Vagina (tissue), 2 donors: ENCODE results near the gene MYLIP. TPM values are rescaled to one million over a fixed set of nuclear protein-coding genes. Genes with fewer than 3 reads are reported as not detected.

Source experiments
- DNase-seq, 2 donors: peaks; one replicate each; pipeline ENCODE4 v3.0.0-alpha.2; 2017; ENCODE audit errors: extremely low spot score in 2 of 2
- H3K27ac ChIP-seq: fragments of 200-600 bp; sonication (generic); one replicate; pipeline ENCODE4 v1.5.1; 2019
- H3K27me3 ChIP-seq: fragments of 200-600 bp; sonication (generic); one replicate; pipeline ENCODE4 v1.5.1; 2019
- H3K36me3 ChIP-seq, 2 donors: fragments of 200-600 bp; sonication (generic); one replicate each; pipeline ENCODE4 v1.5.1; 2017 to 2019
- H3K4me1 ChIP-seq: fragments of 200-600 bp; sonication (generic); one replicate; pipeline ENCODE4 v1.5.1; 2019
- H3K4me3 ChIP-seq, 2 donors: fragments of 200-600 bp; sonication (generic); 1 replicate in 1 of 2; 2 replicates in 1 of 2; pipeline ENCODE4 v1.5.1; 2016 to 2019
- H3K9me3 ChIP-seq: fragments of 200-600 bp; sonication (generic); one replicate; pipeline ENCODE4 v1.5.1; 2019
- CTCF ChIP-seq, 3 experiments: fragments of 450-650 bp in 2 of 3; fragments of 200-600 bp in 1 of 3; sonication (generic) in 1 of 3; IDR thresholded peaks; one replicate each; pipeline ENCODE4 v1.5.1; 2017 to 2019; ENCODE audit warnings: antibody characterized with exemption in 3 of 3, mild to moderate bottlenecking in 2 of 3, moderate library complexity in 2 of 3
- POLR2A ChIP-seq, 2 donors: fragments of 450-650 bp; IDR thresholded peaks; one replicate each; pipeline ENCODE4 v1.6.1; 2017; ENCODE audit warnings: antibody characterized with exemption in 2 of 2, mild to moderate bottlenecking in 2 of 2, moderate library complexity in 2 of 2
- POLR2AphosphoS5 ChIP-seq, 2 donors: sonication (generic); formaldehyde crosslinking; IDR thresholded peaks; one replicate each; pipeline ENCODE4 v1.9.0; 2017; ENCODE audit warnings: antibody characterized with exemption in 2 of 2, mild to moderate bottlenecking in 2 of 2, low read depth in 1 of 2; ENCODE audit not compliant: insufficient read depth in 1 of 2
- intact Hi-C: fragments of 100-400 bp; cut with DNase I; formaldehyde crosslinking; loops from one replicate; pipeline ENCODE4 v1.15.1; 2023
- microRNA-seq: library from miRNA; unstranded; fragments of <30 nt; microRNA quantifications from one replicate; pipeline ENCODE4, GENCODE V29; 2017; ENCODE audit warnings: borderline number of aligned reads, borderline replicate concordance
- small RNA-seq: library from RNA; depleted of rRNA; stranded (forward); fragments of <200 nt; gene quantifications from one replicate; pipeline ENCODE3, GENCODE V24; 2016
- total RNA-seq: library from RNA; depleted of rRNA; stranded (reverse); fragments of >200 nt; gene quantifications from one replicate; pipeline ENCODE4 v1.2.3, GENCODE V29; 2016

Gene MYLIP
- total RNA-seq, 1 donor from 2014 or later: 30.7 TPM

- no peak for TF ChIP-seq CTCF (IDR thresholded peaks at IDR 0.05)
- TF ChIP-seq POLR2A (IDR thresholded peaks at IDR 0.05): no peak
- TF ChIP-seq POLR2AphosphoS5 (IDR thresholded peaks at IDR 0.05; ENCODE audit: insufficient read depth in 1 of 2, low read depth in 1 of 2): no peak
- Histone ChIP-seq H3K4me1 (peaks cover 8% of the 10 kb centered on the region), H3K27ac (no peak overlapping the region), H3K9me3 (no peaks in the 10 kb centered on the region), H3K27me3 (no peaks in the 10 kb centered on the region), H3K4me3 (no peak overlapping the region), H3K36me3 (no peaks in the 10 kb centered on the region)
- intact Hi-C loops: no loop called here
- peak in 1 of 2 donors; percentile 74 for DNase-seq
Observed at GRCh38 chr6:16196984-16197546, 68.2 kb downstream of the MYLIP start.

Small RNA genes lying within 50 kb of the gene (microRNA-seq; reads per million reads assigned to microRNA genes)
- not detected for gene MIR4639

Small RNA genes lying within 50 kb of the gene (small RNA-seq; reads per million reads assigned to genes)
- not detected for gene MIR4639

Other genes starting within 250 kb of the MYLIP start
- 2.0 TPM for gene GMPR, start 109.5 kb downstream of the MYLIP start, total RNA-seq